HCT116 (cell line): ENCODE measurements around the gene FAM53A.

Source experiments
- CBX3 ChIP-seq: IDR thresholded peaks from 2 replicates; pipeline ENCODE4 v1.6.1; 2012; ENCODE audit warnings: low read depth
- EGR1 ChIP-seq: IDR thresholded peaks from 2 replicates; pipeline ENCODE4 v1.6.1; 2012; ENCODE audit warnings: low read depth
- ELF1 ChIP-seq: IDR thresholded peaks from 2 replicates; pipeline ENCODE4 v1.6.1; 2012; ENCODE audit warnings: low read depth, borderline replicate concordance
- EZH2 ChIP-seq: fragments of 200-600 bp; sonication (generic); IDR thresholded peaks from 2 replicates; pipeline ENCODE4 v1.6.1; 2017; ENCODE audit warnings: antibody characterized with exemption, mixed run types
- EZH2phosphoT487 ChIP-seq: fragments of 200-600 bp; IDR thresholded peaks from 2 replicates; pipeline ENCODE4 v1.6.1; 2018; ENCODE audit warnings: antibody characterized with exemption, borderline replicate concordance
- POLR2A ChIP-seq: IDR thresholded peaks from 2 replicates; pipeline ENCODE4 v1.7.0; 2011; ENCODE audit warnings: borderline replicate concordance; ENCODE audit not compliant: insufficient read depth, insufficient read length; ENCODE audit errors: extremely low read depth
- POLR2AphosphoS5 ChIP-seq: IDR thresholded peaks from 2 replicates; pipeline ENCODE4 v1.6.1; 2011; ENCODE audit warnings: mild to moderate bottlenecking, low read depth, low read length, moderate library complexity
- RAD21 ChIP-seq: IDR thresholded peaks from 2 replicates; pipeline ENCODE4 v1.6.1; 2012; ENCODE audit warnings: low read depth, mild to moderate bottlenecking
- SIN3A ChIP-seq: IDR thresholded peaks from 2 replicates; pipeline ENCODE4 v1.6.1; 2012; ENCODE audit warnings: low read depth
- YY1 ChIP-seq: IDR thresholded peaks from 2 replicates; pipeline ENCODE4 v1.6.1; 2011; ENCODE audit warnings: low read length, low read depth, moderate library complexity, mild to moderate bottlenecking; ENCODE audit not compliant: insufficient replicate concordance; ENCODE audit errors: extremely low read depth
- TF ChIP-seq, protein P1 (sequence below): IDR thresholded peaks from 2 replicates; pipeline ENCODE4 v1.6.1; 2012; ENCODE audit warnings: low read depth
- TF ChIP-seq, protein P2 (sequence below), 3 experiments: fragments of 200-600 bp in 1 of 3; sonication (generic) in 1 of 3; IDR thresholded peaks in 2 of 3; conservative IDR thresholded peaks in 1 of 3; 2 replicates each; pipeline ENCODE4 v1.5.1; 2012 to 2017; ENCODE audit warnings: low read depth in 2 of 3, low read length in 2 of 3, antibody characterized with exemption in 1 of 3, borderline replicate concordance in 1 of 3, control low read depth in 1 of 3, mild to moderate bottlenecking in 1 of 3, mixed read lengths in 1 of 3, mixed run types in 1 of 3, moderate library complexity in 1 of 3; ENCODE audit not compliant: insufficient read depth in 1 of 3

DNA sequence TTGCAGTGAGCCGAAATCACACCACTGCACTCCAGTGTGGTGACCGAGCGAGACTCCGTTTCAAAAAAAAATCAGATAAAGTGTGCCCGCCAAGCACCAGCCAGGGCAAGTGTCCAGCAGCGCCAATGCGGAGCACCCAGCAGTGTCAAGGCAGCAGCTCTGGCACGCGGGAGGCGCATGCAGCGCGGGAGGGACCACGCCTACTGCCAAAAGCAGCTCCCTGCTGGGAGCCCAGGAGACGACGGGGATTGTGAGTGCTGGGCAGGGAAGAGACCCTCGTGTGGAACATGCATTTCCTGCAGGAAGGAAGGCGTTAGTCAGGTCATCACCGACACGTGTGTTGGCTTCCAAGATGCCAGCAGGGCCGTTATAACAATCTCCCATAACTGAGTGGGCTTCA is 10.4 kb downstream of the FAM53A start:
- TF ChIP-seq, protein P1, sequence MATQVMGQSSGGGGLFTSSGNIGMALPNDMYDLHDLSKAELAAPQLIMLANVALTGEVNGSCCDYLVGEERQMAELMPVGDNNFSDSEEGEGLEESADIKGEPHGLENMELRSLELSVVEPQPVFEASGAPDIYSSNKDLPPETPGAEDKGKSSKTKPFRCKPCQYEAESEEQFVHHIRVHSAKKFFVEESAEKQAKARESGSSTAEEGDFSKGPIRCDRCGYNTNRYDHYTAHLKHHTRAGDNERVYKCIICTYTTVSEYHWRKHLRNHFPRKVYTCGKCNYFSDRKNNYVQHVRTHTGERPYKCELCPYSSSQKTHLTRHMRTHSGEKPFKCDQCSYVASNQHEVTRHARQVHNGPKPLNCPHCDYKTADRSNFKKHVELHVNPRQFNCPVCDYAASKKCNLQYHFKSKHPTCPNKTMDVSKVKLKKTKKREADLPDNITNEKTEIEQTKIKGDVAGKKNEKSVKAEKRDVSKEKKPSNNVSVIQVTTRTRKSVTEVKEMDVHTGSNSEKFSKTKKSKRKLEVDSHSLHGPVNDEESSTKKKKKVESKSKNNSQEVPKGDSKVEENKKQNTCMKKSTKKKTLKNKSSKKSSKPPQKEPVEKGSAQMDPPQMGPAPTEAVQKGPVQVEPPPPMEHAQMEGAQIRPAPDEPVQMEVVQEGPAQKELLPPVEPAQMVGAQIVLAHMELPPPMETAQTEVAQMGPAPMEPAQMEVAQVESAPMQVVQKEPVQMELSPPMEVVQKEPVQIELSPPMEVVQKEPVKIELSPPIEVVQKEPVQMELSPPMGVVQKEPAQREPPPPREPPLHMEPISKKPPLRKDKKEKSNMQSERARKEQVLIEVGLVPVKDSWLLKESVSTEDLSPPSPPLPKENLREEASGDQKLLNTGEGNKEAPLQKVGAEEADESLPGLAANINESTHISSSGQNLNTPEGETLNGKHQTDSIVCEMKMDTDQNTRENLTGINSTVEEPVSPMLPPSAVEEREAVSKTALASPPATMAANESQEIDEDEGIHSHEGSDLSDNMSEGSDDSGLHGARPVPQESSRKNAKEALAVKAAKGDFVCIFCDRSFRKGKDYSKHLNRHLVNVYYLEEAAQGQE: no peak
- TF ChIP-seq POLR2AphosphoS5 (no peak), EZH2 (no peak), SIN3A (no peak), EGR1 (no peak), EZH2phosphoT487 (no peak), POLR2A (no peak), ELF1 (no peak), RAD21 (no peak), CBX3 (no peak), YY1 (no peak)
- TF ChIP-seq, protein P2, sequence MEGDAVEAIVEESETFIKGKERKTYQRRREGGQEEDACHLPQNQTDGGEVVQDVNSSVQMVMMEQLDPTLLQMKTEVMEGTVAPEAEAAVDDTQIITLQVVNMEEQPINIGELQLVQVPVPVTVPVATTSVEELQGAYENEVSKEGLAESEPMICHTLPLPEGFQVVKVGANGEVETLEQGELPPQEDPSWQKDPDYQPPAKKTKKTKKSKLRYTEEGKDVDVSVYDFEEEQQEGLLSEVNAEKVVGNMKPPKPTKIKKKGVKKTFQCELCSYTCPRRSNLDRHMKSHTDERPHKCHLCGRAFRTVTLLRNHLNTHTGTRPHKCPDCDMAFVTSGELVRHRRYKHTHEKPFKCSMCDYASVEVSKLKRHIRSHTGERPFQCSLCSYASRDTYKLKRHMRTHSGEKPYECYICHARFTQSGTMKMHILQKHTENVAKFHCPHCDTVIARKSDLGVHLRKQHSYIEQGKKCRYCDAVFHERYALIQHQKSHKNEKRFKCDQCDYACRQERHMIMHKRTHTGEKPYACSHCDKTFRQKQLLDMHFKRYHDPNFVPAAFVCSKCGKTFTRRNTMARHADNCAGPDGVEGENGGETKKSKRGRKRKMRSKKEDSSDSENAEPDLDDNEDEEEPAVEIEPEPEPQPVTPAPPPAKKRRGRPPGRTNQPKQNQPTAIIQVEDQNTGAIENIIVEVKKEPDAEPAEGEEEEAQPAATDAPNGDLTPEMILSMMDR (IDR thresholded peaks at IDR 0.05 in 2 of 3, conservative IDR thresholded peaks at IDR 0.05 in 1 of 3; ENCODE audit: borderline replicate concordance in 1 of 3, insufficient read depth in 1 of 3, low read depth in 2 of 3, low read length in 2 of 3): no peak
